PFSK-1 (cell line): ENCODE data around the gene IGFBP2.

Experiments
- FOXP2 ChIP-seq: optimal IDR thresholded peaks from 2 replicates; pipeline ENCODE3; 2011; ENCODE audit warnings: borderline replicate concordance, control low read depth, inconsistent platforms; ENCODE audit not compliant: insufficient read depth; ENCODE audit errors: extremely low read length, extremely low read depth
- POLR2AphosphoS5 ChIP-seq: IDR thresholded peaks from 2 replicates; pipeline ENCODE4 v1.6.1; 2012; ENCODE audit warnings: low read depth, mild to moderate bottlenecking, control low read depth, low read length, moderate library complexity
- REST ChIP-seq, 2 experiments: IDR thresholded peaks; 2 replicates each; pipeline versions ENCODE4 v1.6.1 to v1.8.0; 2011 to 2012; ENCODE audit warnings: low read depth in 2 of 2, low read length in 2 of 2, control low read depth in 1 of 2, inconsistent platforms in 1 of 2, mild to moderate bottlenecking in 1 of 2, moderate library complexity in 1 of 2; ENCODE audit not compliant: insufficient read depth in 1 of 2
- SIN3A ChIP-seq: IDR thresholded peaks from 2 replicates; pipeline ENCODE4 v1.6.1; 2012; ENCODE audit warnings: mild to moderate bottlenecking, low read length, moderate library complexity, borderline replicate concordance; ENCODE audit not compliant: insufficient read depth
- TAF1 ChIP-seq: IDR thresholded peaks from 2 replicates; pipeline ENCODE4 v1.6.1; 2012; ENCODE audit warnings: low read length, control low read depth, borderline replicate concordance; ENCODE audit not compliant: insufficient read depth

IGFBP2 gene

GRCh38 chr2:216700088-216700567 is 66.9 kb downstream of the IGFBP2 start:
- TF ChIP-seq REST (IDR thresholded peaks at IDR 0.05; ENCODE audit: insufficient read depth in 1 of 2, low read depth in 2 of 2, low read length in 2 of 2) (no peak), SIN3A (no peak), POLR2AphosphoS5 (no peak), FOXP2 (no peak), TAF1 (no peak)

- no peak for TF ChIP-seq POLR2AphosphoS5
- TF ChIP-seq TAF1, result no peak
- no peak for TF ChIP-seq REST (IDR thresholded peaks at IDR 0.05; ENCODE audit: insufficient read depth in 1 of 2, low read depth in 2 of 2, low read length in 2 of 2)
- no peak for TF ChIP-seq SIN3A
- no peak for TF ChIP-seq FOXP2
These were observed 67.6 kb downstream of the IGFBP2 start for GRCh38 chr2:216700781-216701180.

GRCh38 chr2:216701544-216701943 is 68.3 kb downstream of the IGFBP2 start:
- no peak for TF ChIP-seq POLR2AphosphoS5
- TF ChIP-seq FOXP2, result no peak
- no peak for TF ChIP-seq REST (IDR thresholded peaks at IDR 0.05; ENCODE audit: insufficient read depth in 1 of 2, low read depth in 2 of 2, low read length in 2 of 2)
- no peak for TF ChIP-seq TAF1
- no peak for TF ChIP-seq SIN3A

GRCh38 chr2:216702756-216703155 is 69.5 kb downstream of the IGFBP2 start:
- TF ChIP-seq SIN3A, result no peak
- TF ChIP-seq POLR2AphosphoS5, result no peak

- TF ChIP-seq FOXP2 (no peak), SIN3A (no peak), POLR2AphosphoS5 (no peak)
These were observed 77.5 kb downstream of the IGFBP2 start for GRCh38 chr2:216710551-216711301.

GRCh38 chr2:216711348-216711747 is 78.1 kb downstream of the IGFBP2 start:
- TF ChIP-seq SIN3A (no peak), TAF1 (no peak), POLR2AphosphoS5 (no peak), FOXP2 (no peak), REST (IDR thresholded peaks at IDR 0.05; ENCODE audit: insufficient read depth in 1 of 2, low read depth in 2 of 2, low read length in 2 of 2) (no peak)
